PC-9 (cell line): ENCODE data around the gene FAXDC2. TPM values are rescaled to one million over a fixed set of nuclear protein-coding genes. Genes with fewer than 3 reads are reported as not detected.

Experiments used
- BruUV-seq: library from RNA; stranded (reverse); fragments of 400-500 nt; replicated peaks from 2 replicates; lab custom pipeline; 2021; lab: Mats Ljungman, UMichigan
- CTCF ChIA-PET: fragments of 300-600 bp; sonication (Branson Sonifier 250); formaldehyde crosslinking; loops from one replicate; lab custom pipeline; 2022; ENCODE audit warnings: antibody characterized with exemption; lab: Charles Lee
- POLR2A ChIA-PET: fragments of 300-600 bp; sonication (Branson Sonifier 250); formaldehyde crosslinking; loops from one replicate; lab custom pipeline; 2022; ENCODE audit warnings: antibody characterized with exemption; ENCODE audit not compliant: unreplicated experiment; lab: Charles Lee
- DNase-seq, 2 experiments: peaks; one replicate each; pipeline versions ENCODE4 v3.0.0 to v3.0.0-alpha.2; 2015 to 2022; ENCODE audit warnings: mixed read lengths in 1 of 2
- H2AFZ ChIP-seq: fragments of 200-600 bp; sonication (generic); 2 replicates; pipeline ENCODE4 v1.8.1; 2017; ENCODE audit warnings: antibody characterized with exemption
- H3F3A ChIP-seq: fragments of 200-600 bp; sonication (generic); 2 replicates; pipeline ENCODE4 v1.8.1; 2017; ENCODE audit warnings: antibody characterized with exemption, mild to moderate bottlenecking, low read depth; ENCODE audit not compliant: insufficient read depth
- H3K27ac ChIP-seq: fragments of 200-600 bp; sonication (generic); 2 replicates; pipeline ENCODE4 v1.6.1; 2016; ENCODE audit warnings: mixed run types
- H3K27me3 ChIP-seq: fragments of 200-600 bp; sonication (generic); 2 replicates; pipeline ENCODE4 v1.6.1; 2016; ENCODE audit warnings: low read depth, mixed run types; ENCODE audit not compliant: insufficient read depth
- H3K36me3 ChIP-seq: fragments of 200-600 bp; sonication (generic); 2 replicates; pipeline ENCODE4 v1.6.1; 2016; ENCODE audit warnings: low read depth, mixed run types
- H3K4me1 ChIP-seq: fragments of 200-600 bp; sonication (generic); replicated peaks from 2 replicates; pipeline ENCODE4 v1.6.1; 2016; ENCODE audit warnings: mixed run types; ENCODE audit not compliant: insufficient read depth
- H3K4me2 ChIP-seq: fragments of 200-600 bp; sonication (generic); 2 replicates; pipeline ENCODE4 v1.6.1; 2017; ENCODE audit warnings: mixed run types
- H3K4me3 ChIP-seq: fragments of 200-600 bp; sonication (generic); 2 replicates; pipeline ENCODE4 v1.6.1; 2016; ENCODE audit warnings: mixed run types
- H3K79me2 ChIP-seq: fragments of 200-600 bp; sonication (generic); 2 replicates; pipeline ENCODE4 v1.6.1; 2017; ENCODE audit warnings: low read depth, mixed run types
- H3K9me2 ChIP-seq: fragments of 200-600 bp; sonication (generic); 2 replicates; pipeline ENCODE4 v1.8.1; 2017; ENCODE audit warnings: mild to moderate bottlenecking; ENCODE audit not compliant: insufficient read depth
- H3K9me3 ChIP-seq: fragments of 200-600 bp; sonication (generic); 2 replicates; pipeline ENCODE4 v1.8.1; 2016; ENCODE audit warnings: low read depth; ENCODE audit not compliant: insufficient read depth
- H4K20me1 ChIP-seq: fragments of 200-600 bp; sonication (generic); 2 replicates; pipeline ENCODE4 v1.8.1; 2017; ENCODE audit not compliant: insufficient read depth
- EZH2 ChIP-seq: fragments of 200-600 bp; sonication (generic); IDR thresholded peaks from 2 replicates; pipeline ENCODE4 v1.8.0; 2017; ENCODE audit warnings: antibody characterized with exemption, low read depth
- intact Hi-C: fragments of 100-400 bp; cut with micrococcal nuclease; formaldehyde crosslinking; loops from one replicate; pipeline ENCODE4 v1.10.0; 2022; ENCODE audit not compliant: unreplicated experiment
- total RNA-seq: library from RNA; stranded (reverse); gene quantifications from 2 replicates; pipeline ENCODE4 v1.2.3, GENCODE V29; 2021
- TF ChIP-seq, protein P1 (sequence below): fragments of 200-600 bp; sonication (generic); conservative IDR thresholded peaks from 2 replicates; pipeline ENCODE4 v1.6.1; 2017; ENCODE audit warnings: mixed run types, antibody characterized with exemption, mild to moderate bottlenecking, moderate library complexity

The FAXDC2 gene
- total RNA-seq, 1 experiment from 2014 or later = 0.70 TPM

DNA sequence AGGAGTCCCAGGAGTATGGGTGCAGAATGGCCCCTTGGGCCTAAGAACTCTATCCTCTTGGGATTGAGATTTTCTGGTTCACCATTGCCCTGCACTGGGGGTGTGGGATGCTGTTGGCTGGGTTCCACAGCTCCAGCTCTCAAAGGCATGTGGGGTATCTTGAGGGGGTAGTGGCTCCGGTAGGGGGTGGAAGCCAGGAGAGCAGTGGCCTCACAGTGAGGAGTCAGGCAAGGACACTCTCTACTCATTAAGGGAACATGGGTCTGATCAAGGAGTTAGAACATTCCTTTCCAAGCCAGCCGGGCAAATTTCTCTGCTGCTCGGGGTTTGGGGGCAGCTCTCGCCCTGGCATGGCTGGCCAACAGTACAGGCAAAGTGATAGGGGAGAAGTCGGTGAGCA is 62.2 kb downstream of the FAXDC2 start:
- DNase-seq = no peak
- Histone ChIP-seq H3K4me1 (no peaks in the 10 kb centered on the region), H4K20me1 (peaks cover 94% of the 10 kb centered on the region), H3K36me3 (peaks cover 19% of the 10 kb centered on the region), H3K4me2 (no peak overlapping the region), H3F3A (no peaks in the 10 kb centered on the region; the same call in 1 of the 2 replicates), H3K9me2 (no peaks in the 10 kb centered on the region), H3K27me3 (no peaks in the 10 kb centered on the region), H3K79me2 (peaks cover 82% of the 10 kb centered on the region), H3K9me3 (no peaks in the 10 kb centered on the region), H2AFZ (no peak overlapping the region), H3K27ac (no peak overlapping the region), H3K4me3 (no peak overlapping the region)
- intact Hi-C loops = no loop called here
- BruUV-seq = no TSS peak
- ChIA-PET POLR2A (no interaction called here), CTCF (no interaction called here)
- TF ChIP-seq EZH2 = no peak
- TF ChIP-seq, protein P1, sequence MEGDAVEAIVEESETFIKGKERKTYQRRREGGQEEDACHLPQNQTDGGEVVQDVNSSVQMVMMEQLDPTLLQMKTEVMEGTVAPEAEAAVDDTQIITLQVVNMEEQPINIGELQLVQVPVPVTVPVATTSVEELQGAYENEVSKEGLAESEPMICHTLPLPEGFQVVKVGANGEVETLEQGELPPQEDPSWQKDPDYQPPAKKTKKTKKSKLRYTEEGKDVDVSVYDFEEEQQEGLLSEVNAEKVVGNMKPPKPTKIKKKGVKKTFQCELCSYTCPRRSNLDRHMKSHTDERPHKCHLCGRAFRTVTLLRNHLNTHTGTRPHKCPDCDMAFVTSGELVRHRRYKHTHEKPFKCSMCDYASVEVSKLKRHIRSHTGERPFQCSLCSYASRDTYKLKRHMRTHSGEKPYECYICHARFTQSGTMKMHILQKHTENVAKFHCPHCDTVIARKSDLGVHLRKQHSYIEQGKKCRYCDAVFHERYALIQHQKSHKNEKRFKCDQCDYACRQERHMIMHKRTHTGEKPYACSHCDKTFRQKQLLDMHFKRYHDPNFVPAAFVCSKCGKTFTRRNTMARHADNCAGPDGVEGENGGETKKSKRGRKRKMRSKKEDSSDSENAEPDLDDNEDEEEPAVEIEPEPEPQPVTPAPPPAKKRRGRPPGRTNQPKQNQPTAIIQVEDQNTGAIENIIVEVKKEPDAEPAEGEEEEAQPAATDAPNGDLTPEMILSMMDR = no peak

DNA sequence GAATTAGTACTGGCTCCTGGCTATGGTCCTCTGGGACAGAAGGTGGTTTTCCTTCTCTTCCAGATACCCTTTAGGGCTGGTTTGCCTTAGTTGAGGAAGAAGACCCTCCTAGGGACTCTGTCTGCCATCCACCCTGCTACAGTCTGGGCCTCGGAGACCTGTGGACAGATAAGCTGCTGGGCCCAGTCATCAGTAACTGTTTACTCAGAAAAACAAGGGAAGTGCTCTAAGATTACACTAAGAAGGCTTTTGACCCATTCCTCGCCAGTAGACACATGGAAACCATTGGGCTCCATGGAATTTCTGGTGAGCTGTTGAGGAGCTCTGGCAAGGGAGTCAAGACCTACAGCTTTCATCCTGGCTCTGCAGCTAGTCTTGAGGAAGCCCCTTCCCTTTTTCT is 64.0 kb downstream of the FAXDC2 start:
- Histone ChIP-seq H2AFZ (no peak overlapping the region), H3K4me2 (no peak overlapping the region), H3K4me3 (no peak overlapping the region), H3K27me3 (no peaks in the 10 kb centered on the region), H4K20me1 (peaks cover 97% of the 10 kb centered on the region), H3K79me2 (peaks cover 93% of the 10 kb centered on the region), H3F3A (peaks cover 9% of the 10 kb centered on the region; the same call in 1 of the 2 replicates), H3K36me3 (peaks cover 2% of the 10 kb centered on the region), H3K27ac (no peak overlapping the region), H3K4me1 (no peaks in the 10 kb centered on the region), H3K9me3 (no peaks in the 10 kb centered on the region), H3K9me2 (no peaks in the 10 kb centered on the region)
- intact Hi-C loops = no loop called here
- CTCF ChIA-PET = no interaction called here
- POLR2A ChIA-PET = no interaction called here
- no peak for DNase-seq
- no peak for TF ChIP-seq EZH2
- TF ChIP-seq, protein P1 = no peak
- BruUV-seq = no TSS peak

- BruUV-seq = no TSS peak
- H4K20me1 ChIP-seq = peaks cover 100% of the 10 kb centered on the region
- no peaks in the 10 kb centered on the region for H3K27me3 ChIP-seq
- peaks cover 2% of the 10 kb centered on the region; the same call in 1 of the 2 replicates for H3K36me3 ChIP-seq
- no peaks in the 10 kb centered on the region for H3K9me2 ChIP-seq
- peak overlapping the region; percentile 6; the same call in 1 of the 2 replicates for H3K27ac ChIP-seq
- no peaks in the 10 kb centered on the region for H3K9me3 ChIP-seq
- ChIA-PET POLR2A (no interaction called here), CTCF (no interaction called here)
- intact Hi-C loops = no loop called here
- no peak overlapping the region for H3K4me2 ChIP-seq
- H3F3A ChIP-seq = peaks cover 9% of the 10 kb centered on the region; the same call in 1 of the 2 replicates
- DNase-seq = no peak
- H3K4me3 ChIP-seq = no peak overlapping the region
- no peaks in the 10 kb centered on the region for H3K4me1 ChIP-seq
- H3K79me2 ChIP-seq = peaks cover 100% of the 10 kb centered on the region
- H2AFZ ChIP-seq = no peak overlapping the region
- TF ChIP-seq, protein P1 = no peak
- TF ChIP-seq EZH2 = no peak
Observed at GRCh38 chr5:154784856-154785255, 65.5 kb downstream of the FAXDC2 start.
